Measurements from ENCODE around the gene C1orf198.

C1orf198 gene, protein sequence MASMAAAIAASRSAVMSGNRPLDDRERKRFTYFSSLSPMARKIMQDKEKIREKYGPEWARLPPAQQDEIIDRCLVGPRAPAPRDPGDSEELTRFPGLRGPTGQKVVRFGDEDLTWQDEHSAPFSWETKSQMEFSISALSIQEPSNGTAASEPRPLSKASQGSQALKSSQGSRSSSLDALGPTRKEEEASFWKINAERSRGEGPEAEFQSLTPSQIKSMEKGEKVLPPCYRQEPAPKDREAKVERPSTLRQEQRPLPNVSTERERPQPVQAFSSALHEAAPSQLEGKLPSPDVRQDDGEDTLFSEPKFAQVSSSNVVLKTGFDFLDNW

GRCh38 chr1:230867903-230868735 lies at the start of gene C1orf198:
TSS of gene C1orf198 (minus strand) at chr1:230868521. CDS start at chr1:230868512, 9 bp downstream.
- peak within 1 kb of the TSS; percentile 71 for H3K4me3 ChIP-seq (ENCODE audit: control insufficient read depth, low read depth, low read length)
- TF ChIP-seq, protein P1, sequence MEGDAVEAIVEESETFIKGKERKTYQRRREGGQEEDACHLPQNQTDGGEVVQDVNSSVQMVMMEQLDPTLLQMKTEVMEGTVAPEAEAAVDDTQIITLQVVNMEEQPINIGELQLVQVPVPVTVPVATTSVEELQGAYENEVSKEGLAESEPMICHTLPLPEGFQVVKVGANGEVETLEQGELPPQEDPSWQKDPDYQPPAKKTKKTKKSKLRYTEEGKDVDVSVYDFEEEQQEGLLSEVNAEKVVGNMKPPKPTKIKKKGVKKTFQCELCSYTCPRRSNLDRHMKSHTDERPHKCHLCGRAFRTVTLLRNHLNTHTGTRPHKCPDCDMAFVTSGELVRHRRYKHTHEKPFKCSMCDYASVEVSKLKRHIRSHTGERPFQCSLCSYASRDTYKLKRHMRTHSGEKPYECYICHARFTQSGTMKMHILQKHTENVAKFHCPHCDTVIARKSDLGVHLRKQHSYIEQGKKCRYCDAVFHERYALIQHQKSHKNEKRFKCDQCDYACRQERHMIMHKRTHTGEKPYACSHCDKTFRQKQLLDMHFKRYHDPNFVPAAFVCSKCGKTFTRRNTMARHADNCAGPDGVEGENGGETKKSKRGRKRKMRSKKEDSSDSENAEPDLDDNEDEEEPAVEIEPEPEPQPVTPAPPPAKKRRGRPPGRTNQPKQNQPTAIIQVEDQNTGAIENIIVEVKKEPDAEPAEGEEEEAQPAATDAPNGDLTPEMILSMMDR (conservative IDR thresholded peaks at IDR 0.05; ENCODE audit: control insufficient read depth, insufficient read depth, low read depth, low read length) = no peak
- DNase-seq (ENCODE audit: low read depth) = no peak

- H3K4me3 ChIP-seq (ENCODE audit: control insufficient read depth, low read depth, low read length) = no peak overlapping the region
- TF ChIP-seq, protein P1 (conservative IDR thresholded peaks at IDR 0.05; ENCODE audit: control insufficient read depth, insufficient read depth, low read depth, low read length) = peak; percentile 67
- DNase-seq (ENCODE audit: low read depth) = peak; percentile 77
These were observed 49.2 kb upstream of the C1orf198 start for GRCh38 chr1:230917284-230918135.

DNA sequence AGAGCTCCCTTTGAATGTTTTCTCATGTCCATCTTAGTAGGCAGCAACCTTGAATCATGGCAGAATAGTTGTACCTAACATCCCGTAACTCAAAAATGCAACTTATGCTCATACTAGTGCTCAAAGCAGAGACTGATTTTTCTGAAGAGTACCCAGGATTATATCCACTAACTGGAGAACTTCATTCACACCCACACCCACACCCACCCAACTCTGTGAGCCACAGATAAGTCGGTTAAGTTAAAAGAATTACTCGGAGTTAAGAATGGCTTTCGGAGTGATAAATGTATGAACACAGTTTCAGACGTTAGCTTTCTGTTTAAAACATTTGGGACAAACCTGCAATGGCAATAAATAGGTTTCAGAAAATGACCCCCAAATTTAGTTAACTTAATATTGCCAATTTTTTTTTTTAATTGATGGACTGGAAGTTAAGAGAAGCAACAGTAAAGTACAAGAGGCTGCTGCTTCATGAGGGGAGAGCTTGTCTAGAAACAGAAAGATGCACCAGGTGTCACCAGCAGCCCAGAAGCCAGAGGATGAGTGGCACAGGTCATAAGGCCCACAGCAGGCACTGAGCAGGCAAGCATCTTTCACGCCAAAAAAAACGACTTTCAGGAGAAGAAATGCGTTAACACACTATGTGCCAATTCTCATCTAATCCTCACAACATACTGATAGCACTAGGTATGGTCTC lies 48.4 kb upstream of the C1orf198 start:
- no peak for DNase-seq (ENCODE audit: low read depth)
- TF ChIP-seq, protein P1 (conservative IDR thresholded peaks at IDR 0.05; ENCODE audit: control insufficient read depth, insufficient read depth, low read depth, low read length) = no peak
- no peak overlapping the region for H3K4me3 ChIP-seq (ENCODE audit: control insufficient read depth, low read depth, low read length)

- TF ChIP-seq, protein P1 (conservative IDR thresholded peaks at IDR 0.05; ENCODE audit: control insufficient read depth, insufficient read depth, low read depth, low read length) = no peak
- DNase-seq (ENCODE audit: low read depth) = no peak
These were observed 46.8 kb upstream of the C1orf198 start for GRCh38 chr1:230915078-230915477.

GRCh38 chr1:230913496-230913895 lies 45.2 kb upstream of the C1orf198 start:
- H3K4me3 ChIP-seq (ENCODE audit: control insufficient read depth, low read depth, low read length) = no peak overlapping the region
- TF ChIP-seq, protein P1 (conservative IDR thresholded peaks at IDR 0.05; ENCODE audit: control insufficient read depth, insufficient read depth, low read depth, low read length) = no peak
- DNase-seq (ENCODE audit: low read depth) = peak; percentile 68

More at GRCh38 chr1:230915078-230915477, 46.8 kb upstream of the C1orf198 start:
- H3K4me3 ChIP-seq (ENCODE audit: control insufficient read depth, low read depth, low read length) = no peak overlapping the region

GRCh38 chr1:230910755-230911117 lies 42.4 kb upstream of the C1orf198 start:
- TF ChIP-seq, protein P1 (conservative IDR thresholded peaks at IDR 0.05; ENCODE audit: control insufficient read depth, insufficient read depth, low read depth, low read length) = no peak
- DNase-seq (ENCODE audit: low read depth) = no peak
- no peak overlapping the region for H3K4me3 ChIP-seq (ENCODE audit: control insufficient read depth, low read depth, low read length)
